Myocyte (in vitro differentiated cells): ENCODE measurements around the gene CROCC2. TPM values are rescaled to one million over a fixed set of nuclear protein-coding genes. Genes with fewer than 3 reads are reported as not detected.

Source experiments
- DNase-seq: peaks from one replicate; pipeline ENCODE4 v3.0.0-alpha.2; 2012; ENCODE audit warnings: low read depth
- total RNA-seq: library from RNA; depleted of rRNA; stranded (reverse); fragments of >200 nt; gene quantifications from 2 replicates; pipeline ENCODE4 v1.2.3, GENCODE V29; 2014

Gene CROCC2
- total RNA-seq, 1 donor from 2014 or later = not detected

DNA sequence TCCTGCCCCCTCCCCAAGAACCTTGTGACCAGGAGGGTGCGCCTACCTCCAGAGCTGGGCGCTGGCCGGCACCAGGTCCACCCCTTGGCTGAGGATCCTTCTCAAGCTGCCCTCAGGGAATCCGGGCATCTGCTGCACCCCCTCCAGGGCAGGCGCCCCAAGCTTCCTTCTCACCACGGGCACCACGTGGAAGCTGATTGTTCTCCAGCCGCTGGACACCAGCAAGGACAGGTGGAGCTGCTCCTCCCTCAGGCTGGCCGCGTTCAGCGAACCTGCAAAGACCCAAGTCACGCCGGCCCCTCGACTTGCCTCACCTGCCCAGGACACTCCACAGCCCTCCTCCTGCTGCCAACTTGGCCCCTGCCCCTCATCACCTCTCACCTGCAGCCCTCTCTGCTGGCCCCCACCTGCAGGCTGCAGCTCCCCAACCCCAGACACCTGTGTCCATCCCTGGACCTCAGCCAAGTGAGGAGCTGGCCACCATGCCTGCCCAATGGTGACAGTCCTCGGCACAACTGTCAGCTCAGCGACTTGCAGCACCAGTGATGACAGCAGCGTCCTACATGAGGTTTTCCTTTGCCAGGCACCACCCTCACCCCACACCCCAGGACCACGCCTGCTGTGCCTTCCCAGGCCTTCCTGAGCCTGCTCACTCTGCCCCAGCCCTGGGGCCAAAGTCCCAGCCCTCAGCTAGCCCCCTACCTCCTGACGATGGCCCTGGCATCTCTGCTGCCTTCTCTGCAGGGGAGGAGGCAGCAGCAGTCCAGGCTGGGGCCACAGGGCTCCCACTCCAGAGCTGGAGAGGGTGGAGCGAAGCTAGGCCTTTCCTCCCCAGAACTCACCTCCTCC lies 14.4 kb upstream of the CROCC2 start:
- no peak for DNase-seq

- peak; percentile 50 for DNase-seq
These were observed 13.8 kb upstream of the CROCC2 start for GRCh38 chr2:240892356-240892755.

GRCh38 chr2:240892925-240893324 lies 13.2 kb upstream of the CROCC2 start:
- no peak for DNase-seq

DNA sequence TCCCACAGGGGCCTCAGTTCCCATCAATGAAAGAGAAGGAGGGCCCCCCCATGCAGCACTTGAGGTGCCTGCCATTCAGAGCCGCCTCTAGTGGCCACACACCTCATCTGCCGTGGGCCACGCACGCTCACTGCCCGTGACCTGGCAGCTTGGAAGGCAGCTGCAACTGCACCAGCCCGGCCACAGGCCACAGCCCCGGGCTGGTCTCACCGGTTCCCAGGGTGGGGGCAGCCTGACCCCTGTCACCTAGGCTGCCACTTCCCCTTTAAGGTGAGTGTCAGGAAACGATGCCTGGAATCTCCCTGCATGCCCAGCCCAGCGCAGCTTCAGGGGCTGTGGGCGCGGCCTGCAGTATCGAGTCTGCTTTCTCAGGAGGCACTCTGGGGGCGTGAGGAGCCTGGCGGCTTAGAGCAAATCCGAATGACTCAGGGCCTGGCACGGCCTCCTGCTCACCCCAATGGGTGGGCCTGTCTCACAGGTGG lies 12.7 kb upstream of the CROCC2 start:
- peak; percentile 22 for DNase-seq

- no peak for DNase-seq
These were observed 12.1 kb upstream of the CROCC2 start for GRCh38 chr2:240894006-240894405.

DNA sequence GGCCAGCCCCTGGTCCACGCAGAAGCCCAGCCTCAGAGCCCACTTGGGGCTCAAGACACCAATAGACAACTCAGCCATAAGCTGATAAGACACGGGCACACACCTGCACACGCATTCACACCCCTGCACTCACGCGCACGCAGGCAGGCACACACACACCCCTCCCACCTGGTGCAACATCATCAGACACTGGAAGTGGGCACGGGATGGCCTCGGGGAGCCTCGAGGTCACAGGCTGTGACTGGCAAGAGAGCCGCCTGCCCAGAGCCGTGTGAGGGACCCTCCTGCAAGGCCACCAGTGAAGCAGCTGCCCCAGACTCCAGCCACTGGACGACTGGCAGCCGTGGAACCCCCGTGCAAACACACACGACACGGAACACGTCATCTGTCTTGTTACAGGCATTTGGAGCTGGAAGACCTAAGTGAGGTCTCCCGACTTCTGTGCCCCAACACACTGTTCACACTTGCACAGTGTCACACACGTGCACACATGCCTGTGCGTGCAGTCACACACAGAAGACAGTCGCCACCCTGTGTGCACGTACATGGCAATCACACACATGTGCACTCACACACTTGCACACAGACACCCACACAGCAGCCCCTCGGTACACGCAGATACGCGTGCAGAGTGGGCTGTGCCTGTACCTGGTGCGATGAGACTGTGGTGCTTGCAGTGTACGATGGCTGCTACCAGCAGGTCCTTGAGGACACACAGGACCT lies 11.1 kb upstream of the CROCC2 start:
- no peak for DNase-seq

DNA sequence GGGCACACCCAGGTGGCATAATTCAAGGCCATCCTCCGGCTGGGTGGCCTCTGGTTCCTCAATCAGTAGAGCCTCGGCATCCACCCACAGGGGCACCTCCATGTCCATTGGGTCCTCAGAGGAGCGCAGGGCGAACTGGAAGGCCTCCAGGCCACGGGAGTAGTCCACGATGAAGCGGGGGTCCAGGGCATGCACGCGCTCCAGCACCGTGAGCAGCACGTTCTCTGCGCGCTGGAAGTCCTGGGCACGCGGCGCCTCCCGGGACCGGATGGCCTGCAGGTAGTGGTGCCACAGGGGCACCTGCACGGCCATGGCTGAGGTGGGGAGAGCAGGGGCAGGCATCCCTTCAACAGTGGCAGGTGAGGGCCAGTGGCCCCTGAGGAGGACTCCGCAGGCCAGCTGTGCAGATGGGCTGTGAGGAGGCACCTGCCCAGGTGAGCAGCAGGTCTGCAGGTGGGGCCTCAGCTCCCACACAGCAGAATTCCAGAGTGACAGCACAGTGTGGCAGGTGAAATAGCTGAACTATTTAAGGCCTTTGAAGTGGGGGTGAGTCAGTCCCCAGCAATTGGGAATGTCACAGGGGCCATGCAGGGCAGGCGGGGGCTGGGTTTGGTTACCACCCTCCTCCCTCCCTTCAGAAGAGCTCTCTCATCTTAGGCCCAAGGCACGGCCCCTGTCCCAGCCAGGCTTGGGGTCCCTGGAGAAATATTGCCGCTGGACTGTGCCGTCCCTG lies 10.3 kb upstream of the CROCC2 start, which contains the start of gene MAB21L4:
TSS of gene MAB21L4 (minus strand) at position 501 of the 733 bp plus-strand sequence. CDS start at position 342, 159 bp downstream.
- no peak for DNase-seq

- DNase-seq = no peak
These were observed 9.7 kb upstream of the CROCC2 start for GRCh38 chr2:240896394-240896793.

DNA sequence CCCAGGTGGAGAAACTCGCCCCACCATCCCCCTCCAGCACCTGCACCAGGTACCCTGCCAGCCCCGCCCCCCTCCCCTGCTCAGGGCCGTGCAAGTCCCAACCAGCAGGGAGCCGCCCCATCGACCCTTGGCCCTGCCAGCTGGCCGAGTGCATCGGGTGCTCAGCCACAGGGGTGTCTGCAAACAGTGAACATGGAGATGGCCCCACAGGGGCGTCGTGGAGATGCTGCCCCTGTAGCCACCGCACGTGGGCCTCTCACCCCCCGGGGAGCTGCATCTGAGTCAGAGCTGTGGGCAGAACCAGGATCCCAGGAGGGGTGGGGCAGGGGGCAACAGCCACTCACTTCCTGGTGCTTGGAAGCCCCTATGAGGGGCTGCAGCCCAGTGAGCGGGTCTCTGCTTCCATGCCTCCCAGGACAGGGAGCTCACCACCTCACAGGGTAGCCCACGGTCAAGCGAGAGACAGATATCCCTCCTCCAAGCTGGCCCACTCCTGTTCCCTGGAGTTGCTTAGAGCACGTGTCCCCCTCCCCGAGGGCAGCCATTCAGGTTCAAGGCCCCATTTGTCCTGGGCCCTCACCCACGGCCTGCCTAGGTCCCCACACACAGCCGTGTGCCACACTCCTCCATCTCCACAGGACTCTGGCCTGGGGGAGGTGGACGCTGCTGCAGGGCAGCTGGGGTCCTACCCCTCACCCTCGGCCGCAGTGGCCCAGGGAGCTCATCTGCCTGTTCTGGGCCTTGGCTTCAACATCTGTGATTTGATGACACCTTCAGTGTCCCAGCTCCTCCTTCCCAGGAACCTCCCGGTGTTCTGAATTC lies 9.1 kb upstream of the CROCC2 start:
- no peak for DNase-seq

GRCh38 chr2:240898108-240898730 lies 7.9 kb upstream of the CROCC2 start:
- DNase-seq = peak; percentile 59

GRCh38 chr2:240898731-240899467 lies 7.2 kb upstream of the CROCC2 start:
- peak; percentile 55 for DNase-seq

GRCh38 chr2:240899468-240899865 lies 6.7 kb upstream of the CROCC2 start:
- DNase-seq = no peak

- no peak for DNase-seq
These were observed 5.8 kb upstream of the CROCC2 start for GRCh38 chr2:240900141-240900860.

GRCh38 chr2:240901986-240902614 lies 4.0 kb upstream of the CROCC2 start:
- DNase-seq = no peak

GRCh38 chr2:240902615-240903041 lies 3.5 kb upstream of the CROCC2 start:
- DNase-seq = no peak

- no peak for DNase-seq
These were observed 2.7 kb upstream of the CROCC2 start for GRCh38 chr2:240903191-240904060.
